Gastroesophageal sphincter (tissue), 3 donors: ENCODE data around the gene PGAM1.

ENCODE experiments used
- EP300 ChIP-seq: sonication (generic); formaldehyde crosslinking; IDR thresholded peaks from one replicate; pipeline ENCODE4 v1.6.1; 2017; ENCODE audit warnings: antibody characterized with exemption, mild to moderate bottlenecking
- POLR2A ChIP-seq, 2 donors: fragments of 450-650 bp; IDR thresholded peaks; one replicate each; pipeline ENCODE4 v1.6.1; 2017; ENCODE audit warnings: antibody characterized with exemption in 2 of 2, mild to moderate bottlenecking in 2 of 2, moderate library complexity in 1 of 2
- POLR2AphosphoS5 ChIP-seq: sonication (generic); formaldehyde crosslinking; IDR thresholded peaks from one replicate; pipeline ENCODE4 v1.6.1; 2017; ENCODE audit warnings: antibody characterized with exemption
- TF ChIP-seq, protein P1 (sequence below), 4 experiments: fragments of 200-600 bp in 2 of 4; fragments of 450-650 bp in 2 of 4; sonication (generic) in 1 of 4; IDR thresholded peaks; one replicate each; pipeline ENCODE4 v1.5.1; 2017 to 2019; ENCODE audit warnings: antibody characterized with exemption in 4 of 4, mild to moderate bottlenecking in 2 of 4, moderate library complexity in 2 of 4

DNA sequence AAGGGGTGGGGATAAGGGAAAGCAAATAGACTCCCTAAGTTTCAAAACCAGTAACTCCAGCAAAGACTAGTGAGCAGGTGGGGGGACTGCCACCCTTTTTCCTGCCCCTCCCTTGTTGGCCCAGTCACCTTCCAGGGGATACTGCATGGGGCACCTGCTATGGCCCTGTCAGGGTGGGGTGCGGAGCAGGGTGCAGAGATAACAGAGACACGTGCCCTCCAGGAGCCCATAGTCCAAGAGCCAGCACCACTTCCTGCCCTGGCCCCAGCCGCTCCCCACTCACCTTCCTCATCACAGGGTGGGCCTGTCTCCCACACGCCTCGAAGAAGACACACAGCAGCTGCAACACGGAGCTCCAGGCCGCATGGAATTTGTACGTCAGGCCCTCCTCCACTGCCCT, 45.5 kb upstream of the PGAM1 start:
- TF ChIP-seq, protein P1, sequence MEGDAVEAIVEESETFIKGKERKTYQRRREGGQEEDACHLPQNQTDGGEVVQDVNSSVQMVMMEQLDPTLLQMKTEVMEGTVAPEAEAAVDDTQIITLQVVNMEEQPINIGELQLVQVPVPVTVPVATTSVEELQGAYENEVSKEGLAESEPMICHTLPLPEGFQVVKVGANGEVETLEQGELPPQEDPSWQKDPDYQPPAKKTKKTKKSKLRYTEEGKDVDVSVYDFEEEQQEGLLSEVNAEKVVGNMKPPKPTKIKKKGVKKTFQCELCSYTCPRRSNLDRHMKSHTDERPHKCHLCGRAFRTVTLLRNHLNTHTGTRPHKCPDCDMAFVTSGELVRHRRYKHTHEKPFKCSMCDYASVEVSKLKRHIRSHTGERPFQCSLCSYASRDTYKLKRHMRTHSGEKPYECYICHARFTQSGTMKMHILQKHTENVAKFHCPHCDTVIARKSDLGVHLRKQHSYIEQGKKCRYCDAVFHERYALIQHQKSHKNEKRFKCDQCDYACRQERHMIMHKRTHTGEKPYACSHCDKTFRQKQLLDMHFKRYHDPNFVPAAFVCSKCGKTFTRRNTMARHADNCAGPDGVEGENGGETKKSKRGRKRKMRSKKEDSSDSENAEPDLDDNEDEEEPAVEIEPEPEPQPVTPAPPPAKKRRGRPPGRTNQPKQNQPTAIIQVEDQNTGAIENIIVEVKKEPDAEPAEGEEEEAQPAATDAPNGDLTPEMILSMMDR (IDR thresholded peaks at IDR 0.05), result no peak
- TF ChIP-seq POLR2A (IDR thresholded peaks at IDR 0.05), result no peak
- TF ChIP-seq POLR2AphosphoS5, result no peak
- no peak for TF ChIP-seq EP300
